OCI-LY7 (cell line): Measurements from ENCODE around the gene RBBP4. TPM values are rescaled to one million over a fixed set of nuclear protein-coding genes. Genes with fewer than 3 reads are reported as not detected.
A peak's percentile ranks its signal among the peaks of the same experiment; 100 is the strongest.

ENCODE experiments used
- BruUV-seq: library from RNA; stranded (reverse); fragments of 400-500 nt; replicated peaks from 2 replicates; lab custom pipeline; 2021; lab: Mats Ljungman, UMichigan
- CTCF ChIA-PET: fragments of 300-600 bp; sonication (Branson Sonifier 250); formaldehyde crosslinking; loops from one replicate; lab custom pipeline; 2022; ENCODE audit warnings: antibody characterized with exemption; ENCODE audit not compliant: unreplicated experiment; lab: Charles Lee
- POLR2A ChIA-PET: fragments of 300-600 bp; sonication (Branson Sonifier 250); formaldehyde crosslinking; loops from one replicate; lab custom pipeline; 2022; ENCODE audit warnings: antibody characterized with exemption; lab: Charles Lee
- DNase-seq: peaks from one replicate; pipeline ENCODE4 v3.0.0-alpha.2; 2015; ENCODE audit warnings: low spot score
- H2AFZ ChIP-seq: fragments of 200-600 bp; sonication (generic), shearing (Covaris generic); 2 replicates; pipeline ENCODE4 v1.6.1; 2014; ENCODE audit warnings: mild to moderate bottlenecking, antibody characterized with exemption, low read length, moderate library complexity
- H3K27ac ChIP-seq: fragments of 200-600 bp; sonication (generic); 2 replicates; pipeline ENCODE4 v1.5.1; 2014; ENCODE audit warnings: mixed run types, low read depth, mild to moderate bottlenecking, moderate library complexity, low read length, inconsistent platforms; ENCODE audit not compliant: poor library complexity, severe bottlenecking
- H3K36me3 ChIP-seq: fragments of 200-600 bp; sonication (generic); 2 replicates; pipeline ENCODE4 v1.6.1; 2014; ENCODE audit warnings: mild to moderate bottlenecking, antibody characterized with exemption, low read length, moderate library complexity, mixed read lengths; ENCODE audit not compliant: insufficient read depth
- H3K4me1 ChIP-seq: fragments of 200-600 bp; sonication (generic); 2 replicates; pipeline ENCODE4 v1.5.1; 2014; ENCODE audit warnings: mild to moderate bottlenecking, low read length; ENCODE audit not compliant: insufficient read depth, poor library complexity, severe bottlenecking
- H3K4me2 ChIP-seq: fragments of 200-600 bp; sonication (generic); 2 replicates; pipeline ENCODE4 v1.6.1; 2014; ENCODE audit warnings: mild to moderate bottlenecking, low read length
- H3K4me3 ChIP-seq: fragments of 200-600 bp; sonication (generic); 2 replicates; pipeline ENCODE4 v1.5.1; 2014; ENCODE audit warnings: mild to moderate bottlenecking, low read depth, low read length; ENCODE audit not compliant: poor library complexity, severe bottlenecking
- H3K79me2 ChIP-seq: fragments of 200-600 bp; sonication (generic); 2 replicates; pipeline ENCODE4 v1.6.1; 2016; ENCODE audit warnings: low read depth, mild to moderate bottlenecking, low read length, moderate library complexity, mixed read lengths; ENCODE audit not compliant: insufficient read depth
- H3K9me2 ChIP-seq: fragments of 200-600 bp; sonication (generic); 2 replicates; pipeline ENCODE4 v1.6.1; 2016; ENCODE audit warnings: mild to moderate bottlenecking, low read length, mixed read lengths; ENCODE audit not compliant: insufficient read depth
- H3K9me3 ChIP-seq: fragments of 200-600 bp; sonication (generic); 2 replicates; pipeline ENCODE4 v1.6.1; 2014; ENCODE audit warnings: mild to moderate bottlenecking, mixed run types, low read length, mixed read lengths
- H4K20me1 ChIP-seq: fragments of 200-600 bp; sonication (generic); 2 replicates; pipeline ENCODE4 v1.6.1; 2014; ENCODE audit warnings: mild to moderate bottlenecking, antibody characterized with exemption, low read length, moderate library complexity, mixed read lengths; ENCODE audit not compliant: insufficient read depth
- EZH2phosphoT487 ChIP-seq: fragments of 200-600 bp; sonication (generic); IDR thresholded peaks from 2 replicates; pipeline ENCODE4 v1.6.1; 2018; ENCODE audit warnings: low read depth, borderline replicate concordance, mild to moderate bottlenecking, mixed run types, antibody characterized with exemption, low read length, moderate library complexity, mixed read lengths
- intact Hi-C: fragments of 100-400 bp; cut with micrococcal nuclease; formaldehyde crosslinking; loops from one replicate; pipeline ENCODE4 v1.10.0; 2022; ENCODE audit not compliant: unreplicated experiment
- total RNA-seq, 2 experiments: library from RNA; depleted of rRNA in 1 of 2; stranded (reverse); fragments of >200 nt in 1 of 2; shearing (Covaris generic) in 1 of 2; gene quantifications; 2 replicates each; pipeline ENCODE4 v1.2.3, GENCODE V29; 2014 to 2022
- TF ChIP-seq, protein P1 (sequence below): fragments of 200-600 bp; sonication (generic); conservative IDR thresholded peaks from 2 replicates; pipeline ENCODE4 v1.5.1; 2014; ENCODE audit warnings: mild to moderate bottlenecking, antibody characterized with exemption, low read length, moderate library complexity, mixed read lengths

The RBBP4 gene
- total RNA-seq, 2 experiments from 2014 or later, result 353 to 597 TPM

DNA sequence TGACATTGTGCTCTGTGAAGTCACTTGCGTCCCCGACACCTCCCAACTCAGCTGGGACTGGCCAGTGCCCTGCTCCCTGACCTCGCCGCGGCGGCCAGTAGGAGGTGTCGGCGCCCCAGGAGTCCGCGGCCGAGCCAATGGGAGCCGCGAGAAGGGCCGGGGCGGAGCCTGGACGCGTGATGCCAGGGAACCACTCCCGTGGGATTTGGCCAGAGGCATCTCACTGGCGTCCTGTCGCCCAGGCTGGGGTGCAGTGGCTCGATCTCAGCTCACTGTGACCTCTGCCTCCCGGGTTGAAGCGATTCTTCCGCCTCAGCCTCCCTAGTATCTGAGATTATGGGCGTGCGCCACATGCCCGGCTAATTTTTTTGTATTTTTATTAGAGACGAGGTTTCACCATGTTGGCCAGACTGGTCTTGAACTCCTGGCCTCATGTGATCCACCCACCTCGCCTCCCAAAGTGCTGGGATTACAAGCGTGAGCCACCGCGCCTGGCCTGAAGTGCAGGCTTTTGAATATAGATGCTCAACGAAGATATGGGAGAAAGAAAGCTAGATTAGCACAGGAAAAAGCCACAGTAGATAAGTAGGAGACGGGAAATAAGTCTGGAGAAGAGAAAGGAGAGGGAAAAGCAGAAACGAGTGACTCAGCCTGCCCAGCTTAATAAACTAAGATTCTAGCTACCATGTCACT is 38.7 kb upstream of the RBBP4 start:
- ChIA-PET CTCF (no interaction called here), POLR2A (no interaction called here)
- intact Hi-C loops, result no loop called here
- Histone ChIP-seq H3K36me3 (no peaks in the 10 kb centered on the region), H3K79me2 (no peaks in the 10 kb centered on the region), H3K4me3 (no peak overlapping the region), H3K9me3 (no peaks in the 10 kb centered on the region), H2AFZ (peak overlapping the region; percentile 32; the same call in 1 of the 2 replicates), H3K4me1 (no peaks in the 10 kb centered on the region), H3K4me2 (0 out of 2 replicates have a peak overlapping the region, but pooled peaks have one; percentile 12), H3K27ac (no peak overlapping the region), H3K9me2 (no peaks in the 10 kb centered on the region), H4K20me1 (no peaks in the 10 kb centered on the region)
- no peak for DNase-seq
- BruUV-seq, result no TSS peak
- TF ChIP-seq, protein P1, sequence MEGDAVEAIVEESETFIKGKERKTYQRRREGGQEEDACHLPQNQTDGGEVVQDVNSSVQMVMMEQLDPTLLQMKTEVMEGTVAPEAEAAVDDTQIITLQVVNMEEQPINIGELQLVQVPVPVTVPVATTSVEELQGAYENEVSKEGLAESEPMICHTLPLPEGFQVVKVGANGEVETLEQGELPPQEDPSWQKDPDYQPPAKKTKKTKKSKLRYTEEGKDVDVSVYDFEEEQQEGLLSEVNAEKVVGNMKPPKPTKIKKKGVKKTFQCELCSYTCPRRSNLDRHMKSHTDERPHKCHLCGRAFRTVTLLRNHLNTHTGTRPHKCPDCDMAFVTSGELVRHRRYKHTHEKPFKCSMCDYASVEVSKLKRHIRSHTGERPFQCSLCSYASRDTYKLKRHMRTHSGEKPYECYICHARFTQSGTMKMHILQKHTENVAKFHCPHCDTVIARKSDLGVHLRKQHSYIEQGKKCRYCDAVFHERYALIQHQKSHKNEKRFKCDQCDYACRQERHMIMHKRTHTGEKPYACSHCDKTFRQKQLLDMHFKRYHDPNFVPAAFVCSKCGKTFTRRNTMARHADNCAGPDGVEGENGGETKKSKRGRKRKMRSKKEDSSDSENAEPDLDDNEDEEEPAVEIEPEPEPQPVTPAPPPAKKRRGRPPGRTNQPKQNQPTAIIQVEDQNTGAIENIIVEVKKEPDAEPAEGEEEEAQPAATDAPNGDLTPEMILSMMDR, result no peak
- no peak for TF ChIP-seq EZH2phosphoT487

DNA sequence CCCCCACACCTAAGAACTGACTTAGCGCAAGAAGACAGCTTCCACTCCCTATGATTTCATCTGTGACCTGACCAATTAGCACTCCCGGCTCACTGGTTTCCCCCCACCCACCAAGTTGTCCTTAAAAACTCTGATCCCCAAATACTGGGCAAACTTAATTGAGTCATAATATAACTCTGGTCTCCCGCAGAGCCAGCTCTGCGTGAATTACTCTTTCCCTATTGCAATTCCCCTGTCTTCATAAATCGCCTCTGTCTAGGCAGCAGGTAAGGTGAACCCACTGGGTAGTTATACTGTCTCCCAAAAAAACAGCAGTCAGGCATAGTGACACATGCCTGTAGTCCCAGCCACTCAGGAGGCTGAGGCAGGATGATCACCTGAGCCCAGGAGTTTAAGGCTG is 37.5 kb upstream of the RBBP4 start:
- Histone ChIP-seq H3K79me2 (no peaks in the 10 kb centered on the region), H3K4me2 (no peak overlapping the region), H4K20me1 (no peaks in the 10 kb centered on the region), H3K4me1 (no peaks in the 10 kb centered on the region), H3K4me3 (no peak overlapping the region), H2AFZ (no peak overlapping the region), H3K9me3 (no peaks in the 10 kb centered on the region), H3K36me3 (no peaks in the 10 kb centered on the region), H3K27ac (no peak overlapping the region), H3K9me2 (no peaks in the 10 kb centered on the region)
- no peak for DNase-seq
- intact Hi-C loops, result no loop called here
- BruUV-seq, result no TSS peak
- CTCF ChIA-PET, result no interaction called here
- POLR2A ChIA-PET, result interaction anchor here (0.7 kb wide), 1 partner anchor 156 kb away, joined by 4 read pairs; no protein-coding TSS in a partner anchor
- no peak for TF ChIP-seq EZH2phosphoT487
- TF ChIP-seq, protein P1, result no peak

DNA sequence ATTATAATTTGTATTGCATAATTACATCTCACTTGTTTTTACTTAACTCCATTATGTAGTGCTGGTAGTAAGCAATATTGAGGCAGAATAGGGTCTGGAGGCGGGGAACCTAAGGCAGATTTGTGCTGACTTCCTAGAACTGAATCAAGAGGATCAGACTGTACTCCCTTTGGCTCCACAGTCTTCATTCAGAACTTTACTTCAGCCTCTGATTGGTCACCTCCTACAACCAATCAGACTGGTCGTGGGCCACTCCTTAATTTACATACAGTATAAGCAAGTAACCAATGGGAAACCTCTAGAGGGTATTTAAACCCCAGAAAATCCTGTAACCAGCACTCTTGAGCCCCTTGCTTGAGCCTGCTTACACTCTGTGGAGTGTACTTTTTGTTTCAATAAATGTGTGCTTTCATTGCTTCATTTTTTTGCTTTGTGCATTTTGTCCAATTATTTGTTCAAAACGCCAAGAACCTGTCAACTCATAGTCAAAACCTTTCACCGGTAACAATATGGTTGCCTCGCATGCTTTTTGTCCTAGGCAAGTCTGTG is 32.3 kb upstream of the RBBP4 start:
- Histone ChIP-seq H3K4me1 (peaks cover 12% of the 10 kb centered on the region), H3K4me3 (no peak overlapping the region), H3K4me2 (no peak overlapping the region), H3K9me3 (no peaks in the 10 kb centered on the region), H4K20me1 (no peaks in the 10 kb centered on the region), H3K9me2 (no peaks in the 10 kb centered on the region), H2AFZ (no peak overlapping the region), H3K36me3 (peaks cover 50% of the 10 kb centered on the region), H3K79me2 (no peaks in the 10 kb centered on the region), H3K27ac (no peak overlapping the region)
- intact Hi-C loops, result no loop called here
- TF ChIP-seq EZH2phosphoT487, result no peak
- TF ChIP-seq, protein P1, result no peak
- POLR2A ChIA-PET, result no interaction called here
- DNase-seq, result no peak
- CTCF ChIA-PET, result no interaction called here
- BruUV-seq, result no TSS peak
